Stimulated activated effector memory CD8-positive, alpha-beta T cell treated with anti-CD3 and anti-CD28 coated beads, Interleukin-12 subunit alpha, Interleukin-12 subunit beta, amount 100 ng/mL, for 72 hours (primary cell): ENCODE measurements around the gene SLC18A2.
A peak's percentile ranks its signal among the peaks of the same experiment; 100 is the strongest.

Source experiments
- ATAC-seq: fragments of 150-1000 bp; cut with Tn5 transposase; 2 replicates; pipeline ENCODE4 v1.10.0; 2021
- DNase-seq, 2 donors: peaks; one replicate each; pipeline ENCODE4 v3.0.0; 2021 to 2022; ENCODE audit warnings: low spot score in 2 of 2
- H3K27ac Mint-ChIP-seq: one replicate; pipeline ENCODE4 v1.8.0; 2022; ENCODE audit warnings: mild to moderate bottlenecking, mixed read lengths
- H3K36me3 Mint-ChIP-seq: one replicate; pipeline ENCODE4 v1.8.0; 2022; ENCODE audit warnings: mild to moderate bottlenecking, mixed read lengths
- H3K4me1 Mint-ChIP-seq: one replicate; pipeline ENCODE4 v1.8.0; 2022; ENCODE audit warnings: mixed read lengths
- H3K4me3 Mint-ChIP-seq: one replicate; pipeline ENCODE4 v1.8.0; 2022; ENCODE audit warnings: mild to moderate bottlenecking, mixed read lengths
- H3K9me3 Mint-ChIP-seq: one replicate; pipeline ENCODE4 v1.8.0; 2022; ENCODE audit warnings: mixed read lengths

The SLC18A2 gene

DNA sequence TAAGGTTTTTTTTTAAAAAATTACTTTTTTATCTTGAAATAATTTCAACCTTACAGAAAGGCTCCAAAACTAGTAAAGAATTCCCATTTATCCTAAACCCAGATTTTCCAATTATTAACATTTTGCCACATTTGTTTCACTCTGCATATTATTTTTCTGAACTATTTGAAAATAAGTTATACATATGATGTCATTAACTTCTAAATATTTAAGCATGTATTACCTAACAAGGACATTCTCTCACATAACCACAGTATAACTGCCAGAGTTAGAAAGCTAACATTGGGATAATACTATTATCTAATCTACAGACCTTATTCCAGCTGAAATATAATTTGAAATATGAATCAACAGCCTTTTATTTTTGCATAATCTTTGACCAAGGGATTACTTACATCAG is 65.8 kb downstream of the SLC18A2 start:
- no peak for DNase-seq
- peaks cover 7% of the 10 kb centered on the region for H3K36me3 Mint-ChIP-seq
- H3K9me3 Mint-ChIP-seq, result no peaks in the 10 kb centered on the region
- H3K27ac Mint-ChIP-seq, result no peak overlapping the region
- H3K4me3 Mint-ChIP-seq, result no peak overlapping the region
- H3K4me1 Mint-ChIP-seq, result peaks cover 26% of the 10 kb centered on the region
- ATAC-seq, result no peak

DNA sequence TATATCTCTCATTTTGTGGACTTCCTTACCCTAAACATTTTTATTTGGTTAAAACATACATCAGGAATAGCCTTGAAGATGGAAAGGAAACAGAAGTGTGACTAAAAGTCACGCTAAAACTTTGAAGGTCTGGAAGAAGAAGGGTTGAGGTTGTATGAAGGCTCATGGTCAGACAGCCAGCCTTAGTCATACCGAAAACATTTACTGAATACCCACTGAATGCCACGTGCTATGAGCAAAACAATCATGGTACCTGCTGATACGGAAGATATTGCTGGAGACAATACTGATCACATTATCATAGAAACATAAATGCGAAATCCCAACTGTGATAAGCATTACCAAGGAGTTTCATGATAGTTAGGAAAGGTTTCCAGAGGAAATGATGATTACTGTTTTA is 70.3 kb downstream of the SLC18A2 start:
- H3K36me3 Mint-ChIP-seq, result peaks cover 29% of the 10 kb centered on the region
- no peak for ATAC-seq
- no peak overlapping the region for H3K4me3 Mint-ChIP-seq
- H3K9me3 Mint-ChIP-seq, result no peaks in the 10 kb centered on the region
- DNase-seq, result no peak
- H3K27ac Mint-ChIP-seq, result no peak overlapping the region
- peaks cover 26% of the 10 kb centered on the region for H3K4me1 Mint-ChIP-seq

- H3K9me3 Mint-ChIP-seq, result no peaks in the 10 kb centered on the region
- no peak for DNase-seq
- no peak overlapping the region for H3K4me3 Mint-ChIP-seq
- H3K27ac Mint-ChIP-seq, result no peak overlapping the region
- H3K36me3 Mint-ChIP-seq, result peaks cover 36% of the 10 kb centered on the region
- ATAC-seq, result no peak
- peaks cover 26% of the 10 kb centered on the region for H3K4me1 Mint-ChIP-seq
Observed at GRCh38 chr10:117312430-117312829, 71.5 kb downstream of the SLC18A2 start.

DNA sequence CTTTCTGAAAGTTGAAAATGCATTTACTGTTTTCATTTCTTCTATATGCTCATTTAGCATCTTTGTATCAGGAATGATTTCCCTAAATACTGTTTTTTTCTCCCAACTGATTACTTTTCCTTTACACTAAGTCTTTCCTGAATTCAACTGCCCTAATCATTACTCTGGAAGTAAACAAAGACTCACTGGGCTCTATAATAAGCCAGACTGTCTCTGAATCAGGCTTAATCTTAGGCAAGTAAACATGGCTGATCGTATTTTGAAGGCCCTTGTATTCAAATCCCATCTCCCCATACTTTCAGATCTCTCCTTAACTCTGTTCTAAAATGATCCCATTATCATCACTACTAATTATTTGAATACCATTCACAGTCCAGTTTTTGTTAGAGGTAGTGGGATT is 72.7 kb downstream of the SLC18A2 start:
- H3K9me3 Mint-ChIP-seq, result no peaks in the 10 kb centered on the region

GRCh38 chr10:117316701-117317100 is 75.8 kb downstream of the SLC18A2 start:
- Mint-ChIP-seq H3K4me3 (no peak overlapping the region), H3K27ac (no peak overlapping the region), H3K4me1 (peaks cover 14% of the 10 kb centered on the region), H3K36me3 (peaks cover 44% of the 10 kb centered on the region), H3K9me3 (no peaks in the 10 kb centered on the region)
- DNase-seq (no peak), ATAC-seq (no peak)

More for the DNA sequence above, 72.7 kb downstream of the SLC18A2 start:
- peaks cover 46% of the 10 kb centered on the region for H3K36me3 Mint-ChIP-seq
- ATAC-seq (no peak), DNase-seq (no peak)
- no peak overlapping the region for H3K27ac Mint-ChIP-seq
- H3K4me3 Mint-ChIP-seq, result no peak overlapping the region
- H3K4me1 Mint-ChIP-seq, result peaks cover 33% of the 10 kb centered on the region

- Mint-ChIP-seq H3K9me3 (no peaks in the 10 kb centered on the region), H3K4me3 (no peak overlapping the region), H3K36me3 (peaks cover 38% of the 10 kb centered on the region), H3K27ac (no peak overlapping the region), H3K4me1 (peaks cover 7% of the 10 kb centered on the region)
- ATAC-seq, result no peak
- DNase-seq, result no peak
Observed at GRCh38 chr10:117318909-117319308, 78.0 kb downstream of the SLC18A2 start.

DNA sequence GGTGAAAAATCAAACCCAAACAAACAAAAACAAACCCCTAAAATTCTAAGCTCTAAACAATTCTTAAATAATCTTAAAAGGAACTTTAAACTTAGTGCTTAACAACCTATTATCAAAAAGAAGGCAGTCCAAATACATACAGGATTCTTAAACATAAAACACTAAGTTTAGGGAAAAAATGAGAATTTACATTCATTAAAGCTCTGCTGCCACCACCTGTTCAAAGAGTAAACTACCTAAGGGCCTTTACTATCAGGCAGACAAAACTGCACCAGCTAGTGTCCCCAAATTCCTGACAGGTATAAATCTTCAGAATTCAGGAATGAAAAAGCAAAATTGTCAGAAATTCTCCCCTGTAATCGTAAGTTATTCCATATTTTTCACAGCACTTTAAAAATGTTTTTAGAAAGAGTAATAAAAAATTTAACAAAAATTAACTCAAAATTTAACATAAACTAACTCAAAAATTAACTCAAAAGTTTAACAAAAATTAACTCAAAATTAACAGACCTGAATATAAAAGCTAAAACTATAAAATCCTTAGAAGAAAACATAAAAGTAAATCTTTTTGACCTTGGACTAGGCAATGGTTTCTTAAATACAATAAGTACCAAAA is 79.2 kb downstream of the SLC18A2 start:
- Mint-ChIP-seq H3K36me3 (peaks cover 33% of the 10 kb centered on the region), H3K27ac (no peak overlapping the region)
- DNase-seq, result no peak

GRCh38 chr10:117322260-117322659 is 81.3 kb downstream of the SLC18A2 start:
- ATAC-seq (no peak), DNase-seq (no peak)
- Mint-ChIP-seq H3K36me3 (peaks cover 15% of the 10 kb centered on the region), H3K27ac (peak overlapping the region; percentile 20), H3K9me3 (no peaks in the 10 kb centered on the region), H3K4me3 (no peak overlapping the region), H3K4me1 (peaks cover 7% of the 10 kb centered on the region)

More for the DNA sequence above, 79.2 kb downstream of the SLC18A2 start:
- Mint-ChIP-seq H3K4me3 (no peak overlapping the region), H3K4me1 (peaks cover 7% of the 10 kb centered on the region), H3K9me3 (no peaks in the 10 kb centered on the region)
- no peak for ATAC-seq

DNA sequence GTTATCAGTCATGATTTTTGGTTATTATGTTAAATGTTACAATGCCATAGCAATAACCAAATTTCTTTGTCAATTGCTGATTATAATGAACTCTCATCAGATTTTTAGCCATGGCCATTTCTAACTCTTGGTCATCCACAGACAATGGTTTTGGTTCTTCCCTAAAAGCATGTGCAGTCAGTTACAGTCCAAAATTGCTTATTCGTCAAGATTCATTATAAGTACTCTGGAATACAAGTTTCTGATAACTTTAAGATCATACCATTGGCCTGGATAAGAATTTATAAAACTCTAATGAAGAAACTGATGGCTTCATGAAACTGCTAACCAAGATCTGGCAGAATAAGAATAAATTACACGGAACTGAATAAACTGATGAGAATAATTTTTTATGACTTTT is 83.5 kb downstream of the SLC18A2 start:
- no peak overlapping the region for H3K4me3 Mint-ChIP-seq
- ATAC-seq (no peak), DNase-seq (no peak)
- H3K36me3 Mint-ChIP-seq, result peaks cover 1% of the 10 kb centered on the region
- H3K27ac Mint-ChIP-seq, result no peak overlapping the region
- no peaks in the 10 kb centered on the region for H3K9me3 Mint-ChIP-seq
- peaks cover 1% of the 10 kb centered on the region for H3K4me1 Mint-ChIP-seq

- no peak overlapping the region for H3K27ac Mint-ChIP-seq
- H3K9me3 Mint-ChIP-seq, result no peaks in the 10 kb centered on the region
- no peak for ATAC-seq
- no peak overlapping the region for H3K4me3 Mint-ChIP-seq
- peaks cover 19% of the 10 kb centered on the region for H3K4me1 Mint-ChIP-seq
- DNase-seq, result no peak
- H3K36me3 Mint-ChIP-seq, result peaks cover 12% of the 10 kb centered on the region
Observed at GRCh38 chr10:117327262-117327661, 86.3 kb downstream of the SLC18A2 start.
